ENCODE results near the gene ANKS6.

The ANKS6 gene

GRCh38 chr9:98732801-98733200 lies 63.6 kb downstream of the ANKS6 start:
- no peak for DNase-seq (ENCODE audit: low read depth)
- no peak for TF ChIP-seq CTCF (IDR thresholded peaks at IDR 0.05; ENCODE audit: control insufficient read depth, insufficient read depth, low read depth, low read length, missing control alignments)
- H3K4me3 ChIP-seq (ENCODE audit: control insufficient read depth, low read depth, low read length): no peak overlapping the region

- TF ChIP-seq CTCF (IDR thresholded peaks at IDR 0.05; ENCODE audit: control insufficient read depth, insufficient read depth, low read depth, low read length, missing control alignments): no peak
- H3K4me3 ChIP-seq (ENCODE audit: control insufficient read depth, low read depth, low read length): no peak overlapping the region
These were observed 64.3 kb downstream of the ANKS6 start for GRCh38 chr9:98732091-98732490.

GRCh38 chr9:98730871-98731270 lies 65.5 kb downstream of the ANKS6 start:
- no peak for DNase-seq (ENCODE audit: low read depth)
- no peak overlapping the region for H3K4me3 ChIP-seq (ENCODE audit: control insufficient read depth, low read depth, low read length)
- TF ChIP-seq CTCF (IDR thresholded peaks at IDR 0.05; ENCODE audit: control insufficient read depth, insufficient read depth, low read depth, low read length, missing control alignments): no peak

More at GRCh38 chr9:98732091-98732490, 64.3 kb downstream of the ANKS6 start:
- DNase-seq (ENCODE audit: low read depth): no peak

- no peak for DNase-seq (ENCODE audit: low read depth)
- TF ChIP-seq CTCF (IDR thresholded peaks at IDR 0.05; ENCODE audit: control insufficient read depth, insufficient read depth, low read depth, low read length, missing control alignments): no peak
- H3K4me3 ChIP-seq (ENCODE audit: control insufficient read depth, low read depth, low read length): no peak overlapping the region
These were observed 67.9 kb downstream of the ANKS6 start for GRCh38 chr9:98728500-98728899.

- no peak for TF ChIP-seq CTCF (IDR thresholded peaks at IDR 0.05; ENCODE audit: control insufficient read depth, insufficient read depth, low read depth, low read length, missing control alignments)
- H3K4me3 ChIP-seq (ENCODE audit: control insufficient read depth, low read depth, low read length): no peak overlapping the region
- no peak for DNase-seq (ENCODE audit: low read depth)
These were observed 68.9 kb downstream of the ANKS6 start for GRCh38 chr9:98727428-98727827.

GRCh38 chr9:98726735-98727134 lies 69.6 kb downstream of the ANKS6 start:
- DNase-seq (ENCODE audit: low read depth): peak; percentile 11
- no peak overlapping the region for H3K4me3 ChIP-seq (ENCODE audit: control insufficient read depth, low read depth, low read length)
- TF ChIP-seq CTCF (IDR thresholded peaks at IDR 0.05; ENCODE audit: control insufficient read depth, insufficient read depth, low read depth, low read length, missing control alignments): no peak

Measured in AG09309 (cell line).